HCT116 (cell line): ENCODE results near the gene RECQL5. TPM values are rescaled to one million over a fixed set of nuclear protein-coding genes. Genes with fewer than 3 reads are reported as not detected.

Source experiments
- ATAC-seq: fragments of 200-7000 bp; cut with Tn5 transposase; 2 replicates; pipeline ENCODE4 v1.9.1; 2020; ENCODE audit warnings: mild to moderate bottlenecking, moderate library complexity
- BruUV-seq: library from RNA; stranded (reverse); fragments of 400-500 nt; replicated peaks from 2 replicates; lab custom pipeline; 2021; lab: Mats Ljungman, UMichigan
- CTCF ChIA-PET: fragments of 300-600 bp; sonication (Branson Sonifier 250); formaldehyde crosslinking; loops from one replicate; lab custom pipeline; 2021; ENCODE audit warnings: antibody characterized with exemption; lab: Charles Lee
- POLR2A ChIA-PET: fragments of 300-600, 350-600 bp; sonication (Branson Sonifier 250); formaldehyde crosslinking; loops from one replicate; lab custom pipeline; 2021; ENCODE audit warnings: antibody characterized with exemption; lab: Charles Lee
- RAD21 ChIA-PET, 2 experiments: fragments of 300-600 bp; sonication (Branson Sonifier 250); formaldehyde crosslinking; loops; one replicate each; lab custom pipeline; 2023; ENCODE audit warnings: low total read pairs in 2 of 2; ENCODE audit not compliant: uncharacterized antibody in 2 of 2, unreplicated experiment in 2 of 2, low non-redundant PET in 1 of 2; lab: Charles Lee
- DNase-seq: peaks from one replicate; pipeline ENCODE4 v3.0.0-alpha.2; 2010; ENCODE audit warnings: low read depth, low spot score
- H2AFZ ChIP-seq: fragments of 200-600 bp; shearing (Covaris generic), sonication (generic); 2 replicates; pipeline ENCODE4 v1.6.1; 2017; ENCODE audit warnings: low read depth, mixed run types, mixed read lengths, antibody characterized with exemption, low read length; ENCODE audit not compliant: poor library complexity, severe bottlenecking
- H3K27ac ChIP-seq: 2 replicates; pipeline ENCODE4 v1.5.1; 2012; ENCODE audit warnings: low read depth, low read length
- H3K27me3 ChIP-seq: fragments of 200-600 bp; sonication (generic); 2 replicates; pipeline ENCODE4 v1.6.1; 2016; ENCODE audit warnings: mixed run types, low read length, mixed read lengths; ENCODE audit not compliant: insufficient read depth
- H3K36me3 ChIP-seq, 2 experiments: fragments of 200-500 bp in 1 of 2; fragments of 200-600 bp in 1 of 2; sonication (Bioruptor generic) in 1 of 2; sonication (generic) in 1 of 2; 2 replicates each; pipeline versions ENCODE4 v1.5.1 to v1.6.1; 2014 to 2016; ENCODE audit warnings: low read length in 2 of 2, inconsistent platforms in 1 of 2, mixed read lengths in 1 of 2, mixed run types in 1 of 2; ENCODE audit not compliant: insufficient read depth in 2 of 2, control insufficient read depth in 1 of 2
- H3K4me1 ChIP-seq, 2 experiments: fragments of 200-600 bp in 1 of 2; sonication (generic) in 1 of 2; 2 replicates each; pipeline versions ENCODE4 v1.5.1 to v1.6.1; 2012 to 2017; ENCODE audit warnings: low read length in 2 of 2, inconsistent platforms in 1 of 2, mild to moderate bottlenecking in 1 of 2, mixed read lengths in 1 of 2, mixed run types in 1 of 2, moderate library complexity in 1 of 2; ENCODE audit not compliant: insufficient read depth in 2 of 2, control insufficient read depth in 1 of 2
- H3K4me2 ChIP-seq: fragments of 200-600 bp; sonication (generic); 2 replicates; pipeline ENCODE4 v1.6.1; 2017; ENCODE audit warnings: mixed run types, low read length, mixed read lengths
- H3K4me3 ChIP-seq, 2 experiments: fragments of 200-600 bp in 1 of 2; sonication (generic) in 1 of 2; replicated peaks in 1 of 2; 2 replicates each; pipeline ENCODE4 v1.5.1; 2011 to 2016; ENCODE audit warnings: low read length in 2 of 2, control low read depth in 1 of 2, low read depth in 1 of 2, mild to moderate bottlenecking in 1 of 2, mixed read lengths in 1 of 2, mixed run types in 1 of 2
- H3K79me2 ChIP-seq: fragments of 200-600 bp; sonication (generic); 2 replicates; pipeline ENCODE4 v1.6.1; 2017; ENCODE audit warnings: mild to moderate bottlenecking, mixed run types, low read length, moderate library complexity, mixed read lengths; ENCODE audit not compliant: insufficient read depth
- H3K9ac ChIP-seq: fragments of 200-600 bp; sonication (generic); 2 replicates; pipeline ENCODE4 v1.6.1; 2016; ENCODE audit warnings: low read length, mixed read lengths
- H3K9me2 ChIP-seq: fragments of 200-600 bp; sonication (generic), shearing (Covaris generic); 2 replicates; pipeline ENCODE4 v1.6.1; 2017; ENCODE audit warnings: mixed run types, mild to moderate bottlenecking, moderate library complexity; ENCODE audit not compliant: insufficient read depth
- H3K9me3 ChIP-seq, 2 experiments: fragments of 200-500 bp in 1 of 2; fragments of 200-600 bp in 1 of 2; sonication (Bioruptor generic) in 1 of 2; sonication (generic) in 1 of 2; 2 replicates each; pipeline ENCODE4 v1.6.1; 2014 to 2017; ENCODE audit warnings: low read length in 2 of 2, mixed read lengths in 2 of 2, inconsistent platforms in 1 of 2, low read depth in 1 of 2, mild to moderate bottlenecking in 1 of 2, mixed run types in 1 of 2, moderate library complexity in 1 of 2; ENCODE audit not compliant: control insufficient read depth in 1 of 2, insufficient read depth in 1 of 2
- H4K20me1 ChIP-seq: fragments of 200-600 bp; sonication (generic), shearing (Covaris generic); 2 replicates; pipeline ENCODE4 v1.6.1; 2017; ENCODE audit warnings: mixed run types, mild to moderate bottlenecking, moderate library complexity; ENCODE audit not compliant: insufficient read depth
- ATF3 ChIP-seq: IDR thresholded peaks from 2 replicates; pipeline ENCODE4 v1.6.1; 2012
- CBX3 ChIP-seq: IDR thresholded peaks from 2 replicates; pipeline ENCODE4 v1.6.1; 2012; ENCODE audit warnings: low read depth
- CEBPB ChIP-seq: IDR thresholded peaks from 2 replicates; pipeline ENCODE4 v1.6.1; 2012; ENCODE audit warnings: low read depth
- EZH2 ChIP-seq: fragments of 200-600 bp; sonication (generic); IDR thresholded peaks from 2 replicates; pipeline ENCODE4 v1.6.1; 2017; ENCODE audit warnings: antibody characterized with exemption, mixed run types
- JUND ChIP-seq: IDR thresholded peaks from 2 replicates; pipeline ENCODE4 v1.6.1; 2012
- POLR2A ChIP-seq: IDR thresholded peaks from 2 replicates; pipeline ENCODE4 v1.7.0; 2011; ENCODE audit warnings: borderline replicate concordance; ENCODE audit not compliant: insufficient read depth, insufficient read length; ENCODE audit errors: extremely low read depth
- POLR2AphosphoS5 ChIP-seq: IDR thresholded peaks from 2 replicates; pipeline ENCODE4 v1.6.1; 2011; ENCODE audit warnings: mild to moderate bottlenecking, low read depth, low read length, moderate library complexity
- RAD21 ChIP-seq: IDR thresholded peaks from 2 replicates; pipeline ENCODE4 v1.6.1; 2012; ENCODE audit warnings: low read depth, mild to moderate bottlenecking
- REST ChIP-seq: IDR thresholded peaks from 2 replicates; pipeline ENCODE4 v1.6.1; 2012; ENCODE audit warnings: low read depth
- SIN3A ChIP-seq: IDR thresholded peaks from 2 replicates; pipeline ENCODE4 v1.6.1; 2012; ENCODE audit warnings: low read depth
- SRF ChIP-seq: IDR thresholded peaks from 2 replicates; pipeline ENCODE4 v1.6.1; 2012; ENCODE audit warnings: low read depth
- ZFX ChIP-seq: fragments of 450-650 bp; IDR thresholded peaks from 2 replicates; pipeline ENCODE4 v1.6.1; 2017
- intact Hi-C: fragments of 100-400 bp; cut with micrococcal nuclease; formaldehyde crosslinking; loops from 2 replicates; pipeline ENCODE4 v1.10.0; 2022
- total RNA-seq: library from RNA; stranded (reverse); gene quantifications from one replicate; pipeline ENCODE4 v1.2.1, GENCODE V29; 2021; ENCODE audit not compliant: unreplicated experiment
- TF ChIP-seq, protein P1 (sequence below), 3 experiments: fragments of 200-600 bp in 1 of 3; sonication (generic) in 1 of 3; IDR thresholded peaks in 2 of 3; conservative IDR thresholded peaks in 1 of 3; 2 replicates each; pipeline ENCODE4 v1.5.1; 2012 to 2017; ENCODE audit warnings: low read depth in 2 of 3, low read length in 2 of 3, antibody characterized with exemption in 1 of 3, borderline replicate concordance in 1 of 3, control low read depth in 1 of 3, mild to moderate bottlenecking in 1 of 3, mixed read lengths in 1 of 3, mixed run types in 1 of 3, moderate library complexity in 1 of 3; ENCODE audit not compliant: insufficient read depth in 1 of 3

Gene RECQL5
- total RNA-seq, 1 experiment from 2014 or later: 83.3 TPM

GRCh38 chr17:75641343-75641742 is 25.6 kb downstream of the RECQL5 start:
- BruUV-seq: no TSS peak
- DNase-seq: no peak
- POLR2A ChIA-PET: interaction anchor here (1.6 to 1.7 kb wide), 2 partner anchors 12 to 139 kb away, joined by 4 read pairs; no protein-coding TSS in a partner anchor

More at GRCh38 chr17:75641343-75641742, 25.6 kb downstream of the RECQL5 start:
- intact Hi-C loops: no loop called here
- ChIA-PET CTCF (interaction anchor here (1.8 to 3.0 kb wide), 4 partner anchors 8 to 106 kb away, joined by 6 to 25 read pairs (median 8); partner anchors contain the start of gene SMIM5), RAD21 (no interaction called here)
- H3K27me3 ChIP-seq: no peaks in the 10 kb centered on the region
- H3K4me1 ChIP-seq: peaks cover 39 to 66% of the 10 kb centered on the region in 2 experiments
- TF ChIP-seq CEBPB (no peak), CBX3 (no peak), ATF3 (no peak), ZFX (no peak), EZH2 (no peak), SIN3A (no peak), SRF (no peak), POLR2A (no peak), REST (no peak), RAD21 (no peak), JUND (no peak), POLR2AphosphoS5 (no peak)
- TF ChIP-seq, protein P1, sequence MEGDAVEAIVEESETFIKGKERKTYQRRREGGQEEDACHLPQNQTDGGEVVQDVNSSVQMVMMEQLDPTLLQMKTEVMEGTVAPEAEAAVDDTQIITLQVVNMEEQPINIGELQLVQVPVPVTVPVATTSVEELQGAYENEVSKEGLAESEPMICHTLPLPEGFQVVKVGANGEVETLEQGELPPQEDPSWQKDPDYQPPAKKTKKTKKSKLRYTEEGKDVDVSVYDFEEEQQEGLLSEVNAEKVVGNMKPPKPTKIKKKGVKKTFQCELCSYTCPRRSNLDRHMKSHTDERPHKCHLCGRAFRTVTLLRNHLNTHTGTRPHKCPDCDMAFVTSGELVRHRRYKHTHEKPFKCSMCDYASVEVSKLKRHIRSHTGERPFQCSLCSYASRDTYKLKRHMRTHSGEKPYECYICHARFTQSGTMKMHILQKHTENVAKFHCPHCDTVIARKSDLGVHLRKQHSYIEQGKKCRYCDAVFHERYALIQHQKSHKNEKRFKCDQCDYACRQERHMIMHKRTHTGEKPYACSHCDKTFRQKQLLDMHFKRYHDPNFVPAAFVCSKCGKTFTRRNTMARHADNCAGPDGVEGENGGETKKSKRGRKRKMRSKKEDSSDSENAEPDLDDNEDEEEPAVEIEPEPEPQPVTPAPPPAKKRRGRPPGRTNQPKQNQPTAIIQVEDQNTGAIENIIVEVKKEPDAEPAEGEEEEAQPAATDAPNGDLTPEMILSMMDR (IDR thresholded peaks at IDR 0.05 in 2 of 3, conservative IDR thresholded peaks at IDR 0.05 in 1 of 3; ENCODE audit: borderline replicate concordance in 1 of 3, insufficient read depth in 1 of 3, low read depth in 2 of 3, low read length in 2 of 3): no peak
- H3K27ac ChIP-seq: no peak overlapping the region
- 0 out of 4 replicates have a peak, but pooled peaks cover 0 to 3% of the 10 kb centered on the region in 2 experiments for H3K36me3 ChIP-seq
- H2AFZ ChIP-seq: no peak overlapping the region
- no peak overlapping the region for H3K9ac ChIP-seq
- H3K4me3 ChIP-seq: no peak overlapping the region
- H3K79me2 ChIP-seq: no peaks in the 10 kb centered on the region
- no peaks in the 10 kb centered on the region for H3K9me3 ChIP-seq
- H3K9me2 ChIP-seq: no peaks in the 10 kb centered on the region
- no peak overlapping the region for H3K4me2 ChIP-seq
- ATAC-seq: no peak
- no peaks in the 10 kb centered on the region for H4K20me1 ChIP-seq
